AG08396 (cell line): Measurements from ENCODE around the gene LZTR1.
"Not testable (repeated sequence)": the region's sequence is repeated elsewhere in the genome, so short reads cannot be mapped to it uniquely, and the experiment has no call there.

Experiments
- DNase-seq: peaks from one replicate; pipeline ENCODE4 v3.0.0; 2012; ENCODE audit warnings: low spot score, mixed read lengths

LZTR1 gene

DNA sequence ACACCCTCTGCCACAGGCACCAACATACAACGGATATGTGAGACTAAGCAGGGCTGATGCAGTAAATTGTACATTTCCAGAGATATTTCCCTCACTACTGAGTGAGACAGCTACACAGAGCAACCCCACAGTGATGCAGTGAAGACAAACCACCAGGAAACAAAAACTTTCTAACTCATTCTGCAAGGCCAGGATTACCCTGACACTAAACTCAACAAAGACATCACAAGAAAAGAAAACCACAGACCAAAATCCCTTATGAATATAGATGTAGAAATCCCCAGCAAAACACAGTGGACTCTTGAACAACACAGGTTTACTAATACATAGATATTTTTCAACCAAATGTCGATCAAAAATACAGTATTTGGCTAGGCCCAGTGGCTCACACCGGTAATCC, 51.8 kb downstream of the LZTR1 start:
- no peak for DNase-seq

DNA sequence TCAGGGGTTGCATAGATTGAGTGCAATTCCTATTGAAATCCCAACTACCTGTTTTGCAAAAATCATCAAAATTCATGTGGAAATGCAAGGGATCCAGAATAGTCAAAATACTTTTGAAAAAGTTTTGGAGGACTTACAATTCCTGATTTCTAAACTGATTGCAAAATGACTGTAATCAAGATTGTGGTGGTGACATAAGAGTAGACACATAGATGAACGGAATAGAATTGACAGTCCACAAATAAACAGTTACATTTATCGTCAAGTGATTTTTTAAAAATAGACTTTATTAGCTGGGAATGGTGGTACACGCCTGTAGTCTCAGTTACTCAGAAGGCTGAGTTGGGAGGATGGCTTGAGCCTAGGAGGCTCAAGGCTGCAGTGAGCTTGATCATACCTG, 52.9 kb downstream of the LZTR1 start:
- DNase-seq: no peak

DNA sequence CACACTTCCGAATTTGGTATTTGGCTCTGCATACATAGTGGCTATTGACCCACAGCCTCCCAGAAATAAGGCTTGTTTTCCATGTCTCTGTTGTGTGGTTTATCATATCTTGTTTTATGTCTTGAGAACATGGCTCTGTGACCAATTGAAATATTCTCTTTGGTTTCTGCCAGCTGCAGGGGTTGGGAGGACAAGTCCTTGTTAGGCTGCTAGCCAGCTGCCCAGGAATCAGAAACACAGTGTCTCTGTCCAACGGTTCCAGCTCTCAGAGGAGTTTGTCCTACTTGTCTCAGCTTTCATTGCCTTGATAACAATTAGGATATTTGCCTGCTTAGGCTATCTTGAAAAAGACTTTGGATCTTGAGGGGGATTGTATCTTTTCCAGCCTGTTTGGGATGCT, 56.3 kb downstream of the LZTR1 start:
- DNase-seq: no peak

DNA sequence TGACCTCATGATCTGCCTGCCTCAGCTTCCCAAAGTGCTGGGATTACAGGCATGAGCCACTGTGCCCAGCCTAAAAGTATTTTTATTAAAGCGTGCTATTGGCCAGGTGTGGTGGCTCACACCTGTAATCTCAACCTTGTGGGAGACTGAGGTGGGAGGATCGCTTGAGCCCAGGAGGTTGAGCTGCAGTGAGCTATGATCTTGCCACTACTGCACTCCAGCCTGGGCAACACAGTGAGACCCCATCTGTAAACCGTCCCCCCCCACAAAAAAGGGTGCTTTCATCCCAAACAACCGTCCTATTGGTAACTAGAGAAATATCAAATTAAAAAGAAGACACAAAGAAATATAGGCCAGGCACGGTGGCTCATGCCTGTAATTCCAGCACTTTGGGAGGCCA, 57.1 kb downstream of the LZTR1 start:
- DNase-seq: not testable (repeated sequence)

DNA sequence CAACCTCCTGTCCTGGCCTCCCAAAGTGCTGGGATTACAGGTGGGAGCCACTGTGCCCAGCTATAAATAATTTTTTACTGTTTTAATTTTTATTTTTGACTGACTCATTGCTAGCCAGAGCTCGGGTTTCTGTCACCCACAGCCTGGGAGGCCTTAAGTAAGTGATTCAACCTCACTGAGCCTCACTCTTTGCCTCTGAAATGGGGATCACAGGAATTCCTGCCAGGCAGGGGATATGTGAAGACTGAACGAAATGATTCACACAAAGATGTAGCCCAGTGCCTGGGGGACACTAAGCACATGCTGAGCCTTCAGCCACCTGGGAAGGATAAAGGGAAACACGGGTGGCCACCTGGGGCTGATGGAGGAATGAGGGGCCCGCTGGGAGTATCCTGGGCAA, 59.8 kb downstream of the LZTR1 start:
- DNase-seq: no peak

DNA sequence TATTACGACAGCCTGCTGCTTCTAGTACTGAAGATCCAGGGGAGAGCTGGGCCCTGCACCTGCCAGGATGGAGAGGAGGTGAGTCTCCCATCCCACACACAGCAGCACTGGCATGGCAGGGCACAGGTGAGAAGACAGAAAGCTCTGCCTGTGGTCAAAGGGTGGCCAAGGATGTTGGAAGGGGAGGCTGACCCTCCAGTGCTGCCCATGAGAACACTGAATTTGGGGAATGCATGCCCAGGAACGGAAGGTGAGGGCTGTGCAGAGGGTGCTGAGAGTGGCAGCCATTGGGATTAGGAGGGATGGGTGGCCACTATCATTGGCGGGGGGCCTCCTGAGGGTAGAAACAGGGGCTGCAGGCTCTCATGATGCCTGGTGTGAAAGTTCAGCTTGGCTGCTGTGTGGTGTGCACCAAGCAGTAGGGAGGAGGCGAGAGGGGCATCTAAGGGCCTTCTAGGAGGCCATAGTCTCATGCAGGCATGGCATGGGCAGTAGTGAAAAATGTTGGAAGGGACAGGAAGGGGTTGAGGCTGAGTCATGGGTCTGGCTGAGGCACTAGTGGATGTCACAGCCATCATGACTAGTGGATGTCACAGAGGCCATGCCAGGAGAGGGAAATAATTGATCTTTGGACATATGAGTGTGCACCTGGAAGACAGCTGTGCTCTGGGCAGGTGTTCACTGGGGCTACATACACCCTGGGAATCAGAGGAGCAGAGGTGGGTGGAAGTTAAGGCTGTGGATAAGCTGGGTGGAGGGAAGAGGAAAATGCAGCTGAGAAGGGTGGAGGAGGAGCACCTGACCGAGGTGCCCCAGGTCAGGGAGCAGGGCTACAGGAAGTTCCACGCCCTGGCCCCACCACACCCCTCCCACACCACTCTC, 61.1 kb downstream of the LZTR1 start:
- DNase-seq: no peak

DNA sequence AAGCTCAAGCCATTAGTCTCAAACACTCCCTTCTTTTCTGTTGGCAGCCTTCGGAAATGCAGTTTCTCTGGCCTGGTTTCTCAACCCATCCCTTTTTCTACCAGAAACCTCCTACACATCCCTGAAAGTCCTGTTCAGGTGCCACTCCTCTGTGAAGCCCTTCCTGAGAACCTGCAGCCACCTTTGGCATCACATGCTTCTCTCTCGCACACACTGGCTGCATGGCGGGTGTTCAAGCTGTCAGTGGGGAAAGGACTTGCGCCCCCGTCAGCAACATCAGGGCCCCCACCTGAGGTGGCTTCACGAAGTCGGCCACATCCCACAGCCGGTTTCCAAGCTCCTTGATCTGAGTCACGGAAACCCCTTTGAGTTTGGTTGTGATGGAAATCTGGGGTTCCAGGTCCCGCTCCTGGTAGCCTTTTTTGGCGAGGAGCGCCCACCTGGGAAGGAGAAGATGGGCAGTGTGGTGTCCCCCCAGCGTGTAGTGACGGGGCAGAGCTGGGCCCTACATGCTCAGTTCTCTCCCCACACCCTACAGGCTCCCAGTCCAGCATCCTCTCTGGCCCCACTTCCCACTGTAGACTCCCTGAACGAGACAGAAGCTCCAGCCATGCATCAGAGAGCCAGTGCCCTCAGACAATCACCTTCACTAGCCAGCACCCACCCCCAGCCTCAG, 61.9 kb downstream of the LZTR1 start:
- no peak for DNase-seq

DNA sequence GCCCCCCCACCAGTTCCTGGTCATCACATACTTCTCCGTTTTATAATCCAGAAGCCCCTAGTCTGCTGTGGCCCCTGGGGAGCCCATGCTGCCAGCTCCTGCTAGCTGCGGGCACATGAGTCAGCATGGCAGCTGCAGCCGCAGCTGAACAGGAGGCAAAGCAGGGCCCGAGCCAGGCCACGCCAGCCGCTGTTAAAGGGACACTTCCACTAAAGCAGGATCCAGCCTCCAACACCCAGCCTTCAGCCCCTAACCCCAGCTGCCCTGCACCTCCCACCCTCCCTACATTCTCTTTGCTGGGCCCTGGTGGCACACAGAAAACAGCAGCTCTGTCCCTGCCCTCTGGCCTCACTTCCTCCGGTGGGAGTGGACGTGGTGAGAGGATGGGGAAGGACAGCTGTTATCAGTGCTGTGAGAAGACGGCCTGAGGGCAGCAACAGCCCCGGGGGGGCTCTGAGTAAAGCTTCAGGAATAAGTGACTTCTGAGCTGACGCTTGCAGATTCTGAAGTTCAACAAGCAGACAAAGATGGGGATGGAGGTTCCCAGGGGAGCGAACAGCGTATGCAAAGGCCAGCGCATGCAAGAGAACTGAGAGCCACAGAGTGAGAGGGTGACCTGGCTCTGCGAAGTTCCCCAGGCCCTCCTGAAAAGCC, 63.0 kb downstream of the LZTR1 start:
- no peak for DNase-seq

DNA sequence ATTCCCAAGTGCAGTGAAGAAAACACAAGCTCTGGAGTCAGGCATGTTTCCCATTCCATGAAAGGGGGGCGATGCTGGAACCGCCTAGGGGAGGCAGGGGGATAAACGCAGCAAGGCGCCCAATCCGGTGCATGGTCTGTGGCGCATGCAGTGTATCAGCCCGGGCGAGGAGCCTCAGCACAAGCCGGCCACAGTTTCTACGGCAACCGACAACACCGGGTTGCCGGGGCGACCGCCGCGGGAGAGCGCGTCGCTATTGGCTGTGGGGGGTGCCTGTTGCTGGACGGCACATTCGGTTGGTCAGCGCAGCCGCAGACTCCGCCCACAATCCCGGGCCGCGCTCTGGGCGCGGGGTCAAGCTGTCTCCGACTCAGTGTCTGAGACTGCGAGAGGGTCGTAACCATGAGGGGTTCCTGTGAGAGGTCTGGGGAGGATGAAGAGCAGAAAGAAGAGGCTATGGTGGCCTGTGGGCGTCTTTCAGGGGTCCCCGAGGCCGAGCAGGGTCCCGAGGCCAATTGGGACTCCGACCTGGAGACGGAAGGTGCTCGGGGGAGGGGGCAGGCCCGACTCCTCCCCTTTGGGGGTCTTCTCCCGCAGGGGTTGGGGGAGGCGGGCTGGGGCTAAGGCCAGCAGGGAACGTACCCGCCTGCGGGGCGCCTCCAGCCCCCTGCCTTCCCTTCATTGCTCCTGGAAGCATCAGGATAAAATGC, 63.6 kb downstream of the LZTR1 start, which contains the start of gene LRRC74B:
Gene LRRC74B, plus strand, starts transcription at position 362 of the 710 bp plus-strand sequence. Its CDS starts 41 bp downstream, at position 403.
- DNase-seq: peak; percentile 97

DNA sequence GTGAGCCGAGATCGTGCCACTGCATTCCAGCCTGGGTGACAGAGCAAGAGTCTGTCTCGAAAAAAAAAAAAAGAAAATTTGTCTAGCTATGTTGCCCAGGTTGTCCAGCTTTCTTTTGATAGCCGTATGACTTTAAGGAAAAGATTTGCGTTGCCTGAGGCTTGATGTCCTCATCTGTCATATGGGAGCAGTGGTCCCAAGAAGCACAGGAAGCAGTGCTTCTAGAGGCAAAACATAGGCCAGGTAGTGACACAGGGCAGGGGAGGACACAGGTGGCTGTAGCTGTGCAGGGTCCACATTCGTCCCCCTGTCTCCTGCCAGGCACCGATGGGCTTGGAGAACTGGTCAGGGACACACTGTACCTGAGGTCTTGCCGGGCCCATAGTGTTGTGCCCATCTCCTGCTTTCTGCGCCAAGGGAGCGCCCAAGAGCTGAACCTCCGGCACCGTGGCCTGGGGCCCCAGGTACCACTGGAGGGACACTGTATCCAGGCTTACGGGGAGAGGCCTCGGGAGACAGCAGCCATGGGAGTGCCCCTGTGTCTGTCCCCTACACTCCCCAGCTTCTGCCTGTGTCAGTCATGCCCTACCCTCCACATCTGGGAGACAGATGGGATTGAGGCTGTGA, 65.1 kb downstream of the LZTR1 start:
- no peak for DNase-seq

DNA sequence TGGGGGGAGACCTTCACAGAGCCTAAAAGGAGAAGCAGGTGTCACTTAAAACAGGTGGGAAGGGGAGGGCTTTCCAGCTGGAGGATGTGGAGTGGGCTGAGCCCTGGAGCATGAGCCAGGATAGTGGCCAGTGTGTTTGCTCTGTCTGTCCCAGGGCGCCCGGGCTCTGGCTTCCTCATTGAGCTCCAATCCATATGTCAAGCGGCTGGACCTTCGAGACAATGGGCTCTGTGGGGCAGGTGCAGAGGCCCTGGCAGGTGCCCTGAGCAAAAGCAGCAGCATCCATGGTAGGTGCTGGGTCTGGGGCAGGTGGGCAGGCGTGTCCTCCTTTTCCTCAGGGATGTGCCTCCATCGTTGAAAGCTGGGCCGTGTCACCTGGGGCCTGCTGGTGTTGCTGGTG, 65.6 kb downstream of the LZTR1 start:
- DNase-seq: no peak

DNA sequence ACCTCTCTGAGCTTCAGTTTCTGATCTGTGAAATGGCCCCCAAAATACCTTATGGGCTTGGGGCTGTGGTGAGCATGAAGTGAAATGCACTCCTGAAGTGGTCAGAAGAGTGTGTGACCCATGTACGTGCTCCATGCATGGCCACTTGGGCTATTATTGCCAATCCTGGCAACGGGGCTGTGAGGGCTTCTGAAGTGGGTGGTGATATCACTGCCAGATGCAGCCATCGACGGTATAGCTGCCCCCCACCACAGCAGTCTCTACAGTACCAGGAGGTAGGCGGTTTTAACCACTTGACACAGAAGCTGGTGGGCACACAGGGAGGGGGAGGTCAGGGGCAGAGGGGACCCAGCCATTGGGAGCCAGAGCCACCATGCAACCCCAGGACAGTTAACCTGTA, 66.4 kb downstream of the LZTR1 start:
- DNase-seq: not testable (repeated sequence)
